ENCODE results near the gene PALMD.

DNA sequence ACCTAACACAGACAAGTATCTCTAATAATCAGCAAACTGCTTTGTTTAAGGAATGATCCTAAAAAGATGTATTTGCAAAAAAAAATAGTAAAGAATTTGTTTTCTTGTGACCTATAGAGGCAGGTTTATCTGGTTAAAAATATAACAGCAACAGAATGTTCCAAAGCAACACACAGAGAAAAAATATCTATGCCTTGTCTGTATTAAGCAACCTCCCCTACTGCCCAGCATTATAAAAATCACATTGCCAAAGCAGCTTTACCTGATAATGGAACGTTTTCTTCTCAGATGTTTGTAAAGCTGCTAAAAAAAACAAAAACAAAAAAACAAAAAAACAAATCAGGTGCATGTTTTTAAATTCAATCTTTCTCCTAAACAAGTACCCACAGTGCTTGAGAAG is 24.7 kb downstream of the PALMD start:
- TF ChIP-seq, protein P1, sequence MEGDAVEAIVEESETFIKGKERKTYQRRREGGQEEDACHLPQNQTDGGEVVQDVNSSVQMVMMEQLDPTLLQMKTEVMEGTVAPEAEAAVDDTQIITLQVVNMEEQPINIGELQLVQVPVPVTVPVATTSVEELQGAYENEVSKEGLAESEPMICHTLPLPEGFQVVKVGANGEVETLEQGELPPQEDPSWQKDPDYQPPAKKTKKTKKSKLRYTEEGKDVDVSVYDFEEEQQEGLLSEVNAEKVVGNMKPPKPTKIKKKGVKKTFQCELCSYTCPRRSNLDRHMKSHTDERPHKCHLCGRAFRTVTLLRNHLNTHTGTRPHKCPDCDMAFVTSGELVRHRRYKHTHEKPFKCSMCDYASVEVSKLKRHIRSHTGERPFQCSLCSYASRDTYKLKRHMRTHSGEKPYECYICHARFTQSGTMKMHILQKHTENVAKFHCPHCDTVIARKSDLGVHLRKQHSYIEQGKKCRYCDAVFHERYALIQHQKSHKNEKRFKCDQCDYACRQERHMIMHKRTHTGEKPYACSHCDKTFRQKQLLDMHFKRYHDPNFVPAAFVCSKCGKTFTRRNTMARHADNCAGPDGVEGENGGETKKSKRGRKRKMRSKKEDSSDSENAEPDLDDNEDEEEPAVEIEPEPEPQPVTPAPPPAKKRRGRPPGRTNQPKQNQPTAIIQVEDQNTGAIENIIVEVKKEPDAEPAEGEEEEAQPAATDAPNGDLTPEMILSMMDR (IDR thresholded peaks at IDR 0.05): no peak
- TF ChIP-seq POLR2A (IDR thresholded peaks at IDR 0.05): no peak
